H1 (cell line): ENCODE results near the gene SCAMP2.

Source experiments
- MAX ChIP-seq: IDR thresholded peaks from 2 replicates; pipeline ENCODE4 v1.6.1; 2012; ENCODE audit warnings: inconsistent platforms
- POU5F1 ChIP-seq: IDR thresholded peaks from 2 replicates; pipeline ENCODE4 v1.6.1; 2011; ENCODE audit warnings: low read depth, mild to moderate bottlenecking, low read length, moderate library complexity
- RNF2 ChIP-seq: fragments of 200-900, 300-1000 bp; sonication (generic); IDR thresholded peaks from 2 replicates; pipeline ENCODE4 v1.7.1; 2016; ENCODE audit warnings: borderline replicate concordance, low read depth, mild to moderate bottlenecking, antibody characterized with exemption, low read length; ENCODE audit not compliant: poor library complexity, severe bottlenecking; ENCODE audit errors: missing control alignments
- TF ChIP-seq, protein P1 (sequence below): IDR thresholded peaks from 2 replicates; pipeline ENCODE4 v1.6.1; 2012; ENCODE audit warnings: low read length, inconsistent platforms

GRCh38 chr15:74829486-74829885 lies 43.7 kb downstream of the SCAMP2 start:
- TF ChIP-seq MAX: no peak
- TF ChIP-seq, protein P1, sequence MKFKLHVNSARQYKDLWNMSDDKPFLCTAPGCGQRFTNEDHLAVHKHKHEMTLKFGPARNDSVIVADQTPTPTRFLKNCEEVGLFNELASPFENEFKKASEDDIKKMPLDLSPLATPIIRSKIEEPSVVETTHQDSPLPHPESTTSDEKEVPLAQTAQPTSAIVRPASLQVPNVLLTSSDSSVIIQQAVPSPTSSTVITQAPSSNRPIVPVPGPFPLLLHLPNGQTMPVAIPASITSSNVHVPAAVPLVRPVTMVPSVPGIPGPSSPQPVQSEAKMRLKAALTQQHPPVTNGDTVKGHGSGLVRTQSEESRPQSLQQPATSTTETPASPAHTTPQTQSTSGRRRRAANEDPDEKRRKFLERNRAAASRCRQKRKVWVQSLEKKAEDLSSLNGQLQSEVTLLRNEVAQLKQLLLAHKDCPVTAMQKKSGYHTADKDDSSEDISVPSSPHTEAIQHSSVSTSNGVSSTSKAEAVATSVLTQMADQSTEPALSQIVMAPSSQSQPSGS: no peak
- no peak for TF ChIP-seq RNF2
- TF ChIP-seq POU5F1: no peak
